Naive thymus-derived CD4-positive, alpha-beta T cell (primary cell): ENCODE measurements around the gene B4GALNT3. TPM values are rescaled to one million over a fixed set of nuclear protein-coding genes. Genes with fewer than 3 reads are reported as not detected.

Source experiments
- ATAC-seq: fragments of 150-1000 bp; cut with Tn5 transposase; 2 replicates; pipeline ENCODE4 v1.10.0; 2021; ENCODE audit warnings: mild to moderate bottlenecking, moderate library complexity
- CTCF ChIA-PET: fragments of 350-600 bp; sonication (Branson Sonifier 250); formaldehyde crosslinking; loops from one replicate; lab custom pipeline; 2021; ENCODE audit warnings: antibody characterized with exemption; lab: Charles Lee
- POLR2A ChIA-PET: fragments of 350-600 bp; sonication (Branson Sonifier 250); formaldehyde crosslinking; loops from one replicate; lab custom pipeline; 2021; ENCODE audit warnings: antibody characterized with exemption, inconsistent platforms; lab: Charles Lee
- DNase-seq, 9 donors: peaks; one replicate each; pipeline versions ENCODE4 v3.0.0 to v3.0.0-alpha.2; 2020 to 2022; ENCODE audit warnings: mixed read lengths in 1 of 9
- H3K27ac ChIP-seq: one replicate; pipeline ENCODE4 v1.7.0; 2013; ENCODE audit warnings: mild to moderate bottlenecking, low read depth, low read length, moderate library complexity
- H3K27me3 ChIP-seq, 2 donors: one replicate each; pipeline ENCODE4 v1.7.0; 2013; ENCODE audit warnings: low read length in 2 of 2, mild to moderate bottlenecking in 2 of 2, moderate library complexity in 2 of 2; ENCODE audit not compliant: control insufficient read depth in 2 of 2, insufficient read depth in 2 of 2
- H3K36me3 ChIP-seq, 3 experiments: 1 replicate in 2 of 3; 2 replicates in 1 of 3; pipeline ENCODE4 v1.7.0; 2013; ENCODE audit warnings: low read length in 3 of 3, mild to moderate bottlenecking in 3 of 3, moderate library complexity in 1 of 3; ENCODE audit not compliant: insufficient read depth in 3 of 3, control insufficient read depth in 2 of 3
- H3K4me1 ChIP-seq, 2 donors: one replicate each; pipeline ENCODE4 v1.7.0; 2013; ENCODE audit warnings: low read length in 2 of 2, mild to moderate bottlenecking in 2 of 2, moderate library complexity in 1 of 2; ENCODE audit not compliant: control insufficient read depth in 2 of 2, insufficient read depth in 2 of 2
- H3K4me3 ChIP-seq: 2 replicates; pipeline ENCODE4 v1.7.0; 2013; ENCODE audit warnings: mild to moderate bottlenecking, low read length
- H3K9me3 ChIP-seq, 3 experiments: 1 replicate in 2 of 3; 2 replicates in 1 of 3; pipeline ENCODE4 v1.7.0; 2013; ENCODE audit warnings: low read length in 3 of 3; ENCODE audit not compliant: control insufficient read depth in 2 of 3
- H3K27ac Mint-ChIP-seq, 9 donors: one replicate each; pipeline ENCODE4 v1.8.0; 2020 to 2022; ENCODE audit warnings: mixed read lengths in 9 of 9, mild to moderate bottlenecking in 8 of 9, moderate library complexity in 5 of 9, inconsistent platforms in 2 of 9
- H3K27me3 Mint-ChIP-seq, 5 donors: one replicate each; pipeline ENCODE4 v1.8.0; 2021 to 2022; ENCODE audit warnings: mixed read lengths in 5 of 5, mild to moderate bottlenecking in 1 of 5
- H3K36me3 Mint-ChIP-seq, 5 donors: one replicate each; pipeline ENCODE4 v1.8.0; 2020 to 2022; ENCODE audit warnings: mixed read lengths in 5 of 5, mild to moderate bottlenecking in 3 of 5, inconsistent platforms in 1 of 5
- H3K4me1 Mint-ChIP-seq, 7 donors: one replicate each; pipeline ENCODE4 v1.8.0; 2020 to 2022; ENCODE audit warnings: mixed read lengths in 7 of 7, mild to moderate bottlenecking in 3 of 7, inconsistent platforms in 1 of 7
- H3K4me3 Mint-ChIP-seq, 10 donors: one replicate each; pipeline ENCODE4 v1.8.0; 2020 to 2022; ENCODE audit warnings: mild to moderate bottlenecking in 10 of 10, mixed read lengths in 10 of 10, moderate library complexity in 6 of 10, inconsistent platforms in 2 of 10
- H3K9me3 Mint-ChIP-seq, 11 donors: one replicate each; pipeline ENCODE4 v1.8.0; 2020 to 2022; ENCODE audit warnings: mixed read lengths in 11 of 11, mild to moderate bottlenecking in 4 of 11, inconsistent platforms in 1 of 11, moderate library complexity in 1 of 11
- intact Hi-C, 2 donors: fragments of 100-400 bp; cut with micrococcal nuclease; formaldehyde crosslinking; loops; one replicate each; pipeline ENCODE4 v1.15.1; 2023
- polyA plus RNA-seq, 2 donors: library from polyadenylated mRNA; unstranded; fragments of 300-500 nt; fragmentation: Illumina TruSeq; gene quantifications; one replicate each; pipeline ENCODE4 v1.2.3, GENCODE V29; 2021
- total RNA-seq, 6 experiments: library from RNA in 5 of 6; stranded (reverse) in 5 of 6; gene quantifications; 1 replicate in 5 of 6; 2 replicates in 1 of 6; pipeline ENCODE4 v1.2.3 and lab custom pipeline; 2021 to 2026

The B4GALNT3 gene
- total and polyA plus RNA-seq, 7 experiments from 2014 or later, result 0.21 to 12.2 (median 1.3) TPM

DNA sequence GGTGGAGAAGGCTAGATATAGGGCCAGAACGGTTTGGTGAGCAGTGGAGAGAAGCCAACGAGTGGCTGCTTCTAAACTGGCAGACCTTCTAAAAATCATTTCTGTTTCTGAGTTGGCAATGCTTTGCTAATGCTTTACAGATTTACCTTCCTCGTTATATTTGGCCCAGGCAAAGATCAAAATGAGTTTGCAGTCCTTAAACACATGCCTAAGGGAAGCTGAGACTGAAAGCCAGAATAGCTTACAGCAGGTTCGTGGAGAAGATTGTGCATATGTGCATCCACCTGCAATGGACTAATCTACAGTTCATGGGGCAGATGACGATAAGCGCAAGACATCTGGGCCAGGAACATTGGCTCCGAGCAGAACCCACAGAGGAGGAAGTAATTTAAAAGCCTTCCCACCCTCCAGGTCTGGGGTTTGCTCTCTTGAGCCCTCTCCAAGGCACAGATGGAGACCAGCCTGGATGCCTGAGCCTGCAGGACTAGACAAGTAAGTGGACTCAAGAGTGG lies 104.1 kb downstream of the B4GALNT3 start:
- Mint-ChIP-seq H3K9me3 (no peaks in the 10 kb centered on the region), H3K36me3 (peaks cover 0 to 38% (median 8%) of the 10 kb centered on the region in 5 donors), H3K4me1 (peaks cover 60 to 100% (median 94%) of the 10 kb centered on the region in 7 donors), H3K27me3 (no peaks in the 10 kb centered on the region), H3K4me3 (peak overlapping the region; percentile 73 to 98 (median 85)), H3K27ac (peak overlapping the region; percentile 84 to 96 (median 94))
- Histone ChIP-seq H3K36me3 (no peaks in the 10 kb centered on the region), H3K27me3 (no peaks in the 10 kb centered on the region), H3K4me3 (peak overlapping the region; percentile 49), H3K27ac (peak overlapping the region; percentile 80), H3K4me1 (peaks cover 49 to 74% of the 10 kb centered on the region in 2 donors), H3K9me3 (no peaks in the 10 kb centered on the region)
- no peak for ATAC-seq
- ChIA-PET CTCF (interaction anchor here (0.6 to 5.1 kb wide), 6 partner anchors 10 to 252 kb away, joined by 3 to 20 read pairs (median 5); no protein-coding TSS in a partner anchor), POLR2A (interaction anchor here (0.8 to 1.9 kb wide), 4 partner anchors 12 to 187 kb away, joined by 3 to 14 read pairs (median 6); partner anchors contain the start of gene WNK1)
- intact Hi-C loops, result loop anchor here in 1 of 2 donors (1.0 to 5.0 kb wide), 3 partner anchors 12 to 428 kb away; partner anchors contain the start of gene ERC1
- DNase-seq, result peak in 1 of 9 donors; percentile 28

DNA sequence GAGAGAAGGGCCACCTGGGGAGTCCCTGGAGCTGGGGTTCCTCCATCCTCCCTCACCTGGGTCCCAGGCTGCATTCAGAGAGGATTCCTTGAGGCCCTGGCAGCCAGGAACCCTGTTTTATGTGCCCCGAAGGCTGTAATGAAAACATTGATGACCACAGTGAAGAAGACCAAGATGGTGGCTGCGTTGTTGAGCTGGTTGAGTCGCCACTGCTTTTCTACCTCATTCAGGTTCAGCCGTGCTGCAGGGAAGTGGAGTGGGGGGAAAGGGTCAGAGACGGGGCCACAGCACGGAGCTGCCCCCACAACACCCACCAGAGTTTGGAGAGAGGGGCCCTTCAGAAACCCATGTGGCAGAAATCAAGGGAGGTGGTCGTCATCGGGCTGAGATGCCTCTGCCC lies 105.4 kb downstream of the B4GALNT3 start:
- peak overlapping the region; percentile 39 to 96 (median 94) for H3K27ac Mint-ChIP-seq
- H3K27me3 Mint-ChIP-seq, result no peaks in the 10 kb centered on the region
- peaks cover 0 to 27% (median 8%) of the 10 kb centered on the region in 5 donors for H3K36me3 Mint-ChIP-seq
- H3K9me3 Mint-ChIP-seq, result no peaks in the 10 kb centered on the region
- Histone ChIP-seq H3K4me1 (peaks cover 54 to 85% of the 10 kb centered on the region in 2 donors), H3K27ac (peak overlapping the region; percentile 80), H3K27me3 (no peaks in the 10 kb centered on the region), H3K4me3 (peak overlapping the region; percentile 49), H3K36me3 (no peaks in the 10 kb centered on the region), H3K9me3 (no peaks in the 10 kb centered on the region)
- H3K4me1 Mint-ChIP-seq, result peaks cover 58 to 98% (median 96%) of the 10 kb centered on the region in 7 donors
- ChIA-PET CTCF (interaction anchor here (0.6 to 5.1 kb wide), 4 partner anchors 186 to 411 kb away, joined by 3 to 20 read pairs (median 7); partner anchors contain the start of gene RAD52), POLR2A (interaction anchor here (0.8 to 1.4 kb wide), 2 partner anchors 10 to 18 kb away, joined by 3 to 4 read pairs; no protein-coding TSS in a partner anchor)
- intact Hi-C loops, result loop anchor here (5.0 kb wide), 1 partner anchor 1027 kb away; the partner anchor contains the start of gene FBXL14 (in 2 of the 2)
- no peak for ATAC-seq
- H3K4me3 Mint-ChIP-seq, result peak overlapping the region; percentile 23 to 89 (median 82)
- DNase-seq, result no peak

DNA sequence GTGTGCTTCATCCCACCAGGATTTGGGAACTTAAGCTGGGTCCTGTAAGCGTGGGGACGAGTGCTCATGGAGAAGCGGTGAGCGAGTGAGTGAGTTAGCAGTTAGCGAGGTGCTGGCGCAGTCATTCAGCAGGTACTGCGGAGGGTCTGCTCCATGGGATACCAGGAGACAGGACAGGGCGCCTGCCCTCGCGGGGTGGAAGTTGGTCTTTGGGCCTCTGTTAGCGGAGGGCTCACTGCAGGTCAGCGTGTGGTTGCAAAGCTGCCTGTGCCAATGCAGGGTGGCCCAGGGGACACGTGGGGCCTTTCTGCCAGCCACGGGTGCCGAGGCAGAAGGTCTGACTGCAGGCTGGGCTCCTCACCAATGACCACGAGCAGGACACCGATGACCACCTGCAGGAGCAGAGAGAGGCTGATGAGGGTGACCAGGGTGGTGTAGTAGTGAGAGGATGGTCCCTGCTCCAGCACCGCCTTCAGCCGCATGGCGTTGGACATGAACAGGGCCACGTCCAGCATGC lies 105.9 kb downstream of the B4GALNT3 start:
- POLR2A ChIA-PET, result interaction anchor here (0.8 to 2.6 kb wide), 3 partner anchors 10 to 186 kb away, joined by 3 to 9 read pairs (median 4); partner anchors contain the start of gene WNK1
- peaks cover 56 to 86% of the 10 kb centered on the region in 2 donors for H3K4me1 ChIP-seq
- CTCF ChIA-PET, result interaction anchor here (0.6 to 5.1 kb wide), 5 partner anchors 9 to 410 kb away, joined by 3 to 20 read pairs (median 3); partner anchors contain the start of gene RAD52
- no peaks in the 10 kb centered on the region for H3K27me3 ChIP-seq
- peaks cover 0 to 26% (median 8%) of the 10 kb centered on the region in 5 donors for H3K36me3 Mint-ChIP-seq
- peak overlapping the region; percentile 39 to 96 (median 94) for H3K27ac Mint-ChIP-seq
- peak overlapping the region; percentile 24 to 89 (median 82) for H3K4me3 Mint-ChIP-seq
- H3K36me3 ChIP-seq, result no peaks in the 10 kb centered on the region
- ATAC-seq (no peak), DNase-seq (peak in 1 of 9 donors; percentile 6)
- peak overlapping the region; percentile 31 for H3K27ac ChIP-seq
- H3K9me3 Mint-ChIP-seq, result no peaks in the 10 kb centered on the region
- H3K4me1 Mint-ChIP-seq, result peaks cover 56 to 94% (median 91%) of the 10 kb centered on the region in 7 donors
- intact Hi-C loops, result loop anchor here (5.0 kb wide), 1 partner anchor 1027 kb away; the partner anchor contains the start of gene FBXL14 (in 2 of the 2)
- no peaks in the 10 kb centered on the region for H3K9me3 ChIP-seq
- no peaks in the 10 kb centered on the region for H3K27me3 Mint-ChIP-seq
- H3K4me3 ChIP-seq, result peak overlapping the region; percentile 49

DNA sequence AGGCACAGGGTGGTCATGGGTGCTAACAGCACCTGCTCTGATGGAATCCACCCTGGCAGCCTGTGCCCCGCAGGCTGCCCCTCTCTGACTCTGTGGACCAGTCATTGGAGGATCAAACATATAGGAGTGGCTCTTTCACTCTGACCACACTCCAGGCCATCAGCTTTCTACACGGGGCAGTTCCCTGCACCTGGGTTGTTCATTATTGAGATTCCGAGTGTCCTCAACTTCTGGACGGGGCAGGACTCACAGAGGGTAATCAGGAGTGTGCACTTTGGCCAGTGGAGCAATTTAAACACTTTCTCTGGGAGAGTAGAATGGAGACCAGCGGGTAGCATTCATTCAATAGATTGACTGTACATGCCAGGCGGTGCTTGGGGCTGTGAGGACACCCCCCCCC lies 108.7 kb downstream of the B4GALNT3 start:
- peaks cover 39 to 61% of the 10 kb centered on the region in 2 donors for H3K4me1 ChIP-seq
- Mint-ChIP-seq H3K4me3 (peak overlapping the region; percentile 4 to 84 (median 45)), H3K36me3 (peaks cover 0 to 25% (median 8%) of the 10 kb centered on the region in 5 donors), H3K27me3 (no peaks in the 10 kb centered on the region), H3K27ac (peak overlapping the region; percentile 20 to 96 (median 78)), H3K4me1 (peaks cover 45 to 66% (median 64%) of the 10 kb centered on the region in 7 donors), H3K9me3 (peaks cover 0 to 2% (median 0%) of the 10 kb centered on the region in 11 donors)
- H3K27me3 ChIP-seq, result no peaks in the 10 kb centered on the region
- no peak for ATAC-seq
- H3K9me3 ChIP-seq, result no peaks in the 10 kb centered on the region
- H3K4me3 ChIP-seq, result no peak overlapping the region
- POLR2A ChIA-PET, result interaction anchor here (0.6 to 2.6 kb wide), 6 partner anchors 9 to 383 kb away, joined by 3 to 14 read pairs (median 4); partner anchors contain the start of gene WNK1
- H3K27ac ChIP-seq, result no peak overlapping the region
- intact Hi-C loops, result loop anchor here (2.0 to 5.0 kb wide), 3 partner anchors 182 to 1024 kb away; partner anchors contain the start of genes FBXL14 (in 2 of the 2) and RAD52 (in 1 of the 2)
- H3K36me3 ChIP-seq, result no peaks in the 10 kb centered on the region
- CTCF ChIA-PET, result interaction anchor here (0.6 to 2.3 kb wide), 11 partner anchors 8 to 1391 kb away, joined by 3 to 10 read pairs (median 3); no protein-coding TSS in a partner anchor
- DNase-seq, result peak in 1 of 9 donors; percentile 5

DNA sequence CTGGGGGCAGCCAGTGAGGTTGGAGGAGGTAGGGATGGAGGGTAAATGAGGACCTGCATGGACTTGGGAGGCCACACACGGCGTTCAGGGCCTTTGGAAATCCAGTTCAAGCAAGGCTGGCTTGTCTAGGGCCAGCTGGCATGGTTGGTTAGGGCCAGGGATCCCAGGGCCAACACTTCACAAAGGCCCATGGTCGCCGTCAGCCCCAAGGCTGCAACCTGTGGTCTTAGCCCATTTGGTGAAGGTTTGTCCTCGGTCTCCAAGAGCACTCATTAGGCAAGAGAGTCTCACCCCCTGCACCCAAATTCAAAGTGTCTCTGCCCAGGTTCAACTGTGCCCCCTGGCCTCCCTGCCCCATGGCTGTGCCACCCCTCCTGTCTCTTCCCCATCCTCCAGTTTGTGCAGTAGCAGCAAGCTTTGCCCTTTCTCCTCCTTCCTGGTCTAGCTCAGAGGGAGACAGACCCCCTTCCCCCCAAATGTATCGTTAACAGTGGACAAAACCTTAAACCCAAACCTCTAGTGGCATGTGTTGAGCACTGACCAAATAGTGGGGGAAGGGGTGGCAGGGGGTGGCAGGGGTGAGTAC lies 109.4 kb downstream of the B4GALNT3 start:
- DNase-seq (no peak), ATAC-seq (no peak)
- Histone ChIP-seq H3K4me1 (peaks cover 32 to 54% of the 10 kb centered on the region in 2 donors), H3K36me3 (no peaks in the 10 kb centered on the region), H3K4me3 (peak overlapping the region; percentile 78), H3K9me3 (no peaks in the 10 kb centered on the region), H3K27me3 (no peaks in the 10 kb centered on the region), H3K27ac (peak overlapping the region; percentile 69)
- Mint-ChIP-seq H3K9me3 (peaks cover 0 to 2% (median 0%) of the 10 kb centered on the region in 11 donors), H3K4me3 (peak overlapping the region; percentile 81 to 92 (median 85)), H3K4me1 (peaks cover 38 to 62% (median 58%) of the 10 kb centered on the region in 7 donors), H3K36me3 (peaks cover 0 to 21% (median 7%) of the 10 kb centered on the region in 5 donors), H3K27ac (peak overlapping the region; percentile 47 to 91 (median 80)), H3K27me3 (no peaks in the 10 kb centered on the region)
- POLR2A ChIA-PET, result interaction anchor here (0.6 to 2.5 kb wide), 7 partner anchors 10 to 1033 kb away, joined by 3 to 14 read pairs (median 3); partner anchors contain the start of genes RAD52 and WNK1
- intact Hi-C loops, result loop anchor here (1.0 to 5.0 kb wide), 6 partner anchors 182 to 1023 kb away; partner anchors contain the start of genes FBXL14 (in 2 of the 2), RAD52 (in 2 of the 2) and WNK1 (in 1 of the 2)
- CTCF ChIA-PET, result interaction anchor here (0.5 to 2.7 kb wide), 11 partner anchors 7 to 471 kb away, joined by 3 to 40 read pairs (median 6); partner anchors contain the start of genes RAD52 and WNK1
